H9 (cell line): ENCODE data around the gene ATG2B. TPM values are rescaled to one million over a fixed set of nuclear protein-coding genes. Genes with fewer than 3 reads are reported as not detected.

Experiments
- DNase-seq: peaks from one replicate; pipeline ENCODE4 v3.0.0-alpha.2; 2017
- H2AFZ ChIP-seq: one replicate; pipeline ENCODE4 v1.6.1; 2013; ENCODE audit warnings: mild to moderate bottlenecking, low read length, control low read depth, moderate library complexity
- H2AK5ac ChIP-seq: 2 replicates; pipeline ENCODE4 v1.6.1; 2013; ENCODE audit warnings: low read length, control low read depth, mixed read lengths; ENCODE audit not compliant: insufficient read length
- H2BK120ac ChIP-seq: one replicate; pipeline ENCODE4 v1.6.1; 2013; ENCODE audit warnings: low read depth, mild to moderate bottlenecking, low read length, control low read depth, inconsistent platforms; ENCODE audit not compliant: poor library complexity, severe bottlenecking
- H2BK12ac ChIP-seq: 2 replicates; pipeline ENCODE4 v1.6.1; 2013; ENCODE audit warnings: low read length, control low read depth, mixed read lengths, low read depth; ENCODE audit not compliant: insufficient read length
- H2BK15ac ChIP-seq: 2 replicates; pipeline ENCODE4 v1.6.1; 2013; ENCODE audit warnings: low read depth, low read length, control low read depth
- H2BK20ac ChIP-seq: one replicate; pipeline ENCODE4 v1.6.1; 2013; ENCODE audit warnings: low read depth, mild to moderate bottlenecking, low read length, control low read depth, inconsistent platforms; ENCODE audit not compliant: poor library complexity, severe bottlenecking
- H2BK5ac ChIP-seq: 2 replicates; pipeline ENCODE4 v1.6.1; 2013; ENCODE audit warnings: low read length, control low read depth, mixed read lengths; ENCODE audit not compliant: insufficient read length
- H3K14ac ChIP-seq: 2 replicates; pipeline ENCODE4 v1.6.1; 2013; ENCODE audit warnings: low read length, control low read depth; ENCODE audit not compliant: insufficient read depth
- H3K18ac ChIP-seq: 2 replicates; pipeline ENCODE4 v1.6.1; 2013; ENCODE audit warnings: low read depth, mild to moderate bottlenecking, mixed read lengths, low read length, control low read depth; ENCODE audit not compliant: insufficient read length
- H3K23ac ChIP-seq: 2 replicates; pipeline ENCODE4 v1.6.1; 2013; ENCODE audit warnings: low read length, control low read depth, mixed read lengths, low read depth; ENCODE audit not compliant: insufficient read length
- H3K23me2 ChIP-seq: 2 replicates; pipeline ENCODE4 v1.6.1; 2013; ENCODE audit warnings: low read depth, mild to moderate bottlenecking, mixed read lengths, low read length, control low read depth; ENCODE audit not compliant: insufficient read length, poor library complexity, severe bottlenecking
- H3K27ac ChIP-seq: 2 replicates; pipeline ENCODE4 v1.5.1; 2013; ENCODE audit warnings: low read length, control low read depth, mixed read lengths, low read depth; ENCODE audit not compliant: insufficient read length
- H3K27me3 ChIP-seq: 2 replicates; pipeline ENCODE4 v1.6.1; 2013; ENCODE audit warnings: low read length, control low read depth, inconsistent platforms; ENCODE audit not compliant: insufficient read depth
- H3K4ac ChIP-seq: 2 replicates; pipeline ENCODE4 v1.6.1; 2013; ENCODE audit warnings: low read depth, mild to moderate bottlenecking, control low read depth, inconsistent platforms, low read length, moderate library complexity
- H3K4me1 ChIP-seq: 2 replicates; pipeline ENCODE4 v1.6.1; 2013; ENCODE audit warnings: low read length, control low read depth, inconsistent platforms; ENCODE audit not compliant: insufficient read depth
- H3K4me2 ChIP-seq: 2 replicates; pipeline ENCODE4 v1.6.1; 2013; ENCODE audit warnings: low read length, control low read depth, mixed read lengths; ENCODE audit not compliant: insufficient read length, insufficient read depth
- H3K56ac ChIP-seq: 2 replicates; pipeline ENCODE4 v1.6.1; 2013; ENCODE audit warnings: low read depth, mild to moderate bottlenecking, mixed read lengths, low read length, control low read depth; ENCODE audit not compliant: insufficient read length
- H3K79me1 ChIP-seq: 2 replicates; pipeline ENCODE4 v1.6.1; 2013; ENCODE audit warnings: low read depth, mild to moderate bottlenecking, moderate library complexity, low read length, control low read depth, inconsistent platforms; ENCODE audit not compliant: insufficient read depth, poor library complexity, severe bottlenecking
- H3K79me2 ChIP-seq: 2 replicates; pipeline ENCODE4 v1.6.1; 2013; ENCODE audit warnings: low read length, control low read depth, inconsistent platforms; ENCODE audit not compliant: insufficient read depth
- H3K9ac ChIP-seq: 2 replicates; pipeline ENCODE4 v1.6.1; 2013; ENCODE audit warnings: low read length, control low read depth, mixed read lengths; ENCODE audit not compliant: insufficient read length; ENCODE audit errors: extremely low read depth
- H3K9me3 ChIP-seq: one replicate; pipeline ENCODE4 v1.6.1; 2013; ENCODE audit warnings: low read depth, low read length, inconsistent platforms; ENCODE audit not compliant: control insufficient read depth
- H3T11ph ChIP-seq: one replicate; pipeline ENCODE4 v1.6.1; 2013; ENCODE audit warnings: mild to moderate bottlenecking, low read length, control low read depth, inconsistent platforms
- H4K20me1 ChIP-seq: one replicate; pipeline ENCODE4 v1.6.1; 2013; ENCODE audit not compliant: control insufficient read depth, insufficient read length, insufficient read depth
- H4K5ac ChIP-seq: 2 replicates; pipeline ENCODE4 v1.6.1; 2013; ENCODE audit warnings: low read depth, mild to moderate bottlenecking, mixed read lengths, low read length, control low read depth; ENCODE audit not compliant: insufficient read length
- H4K8ac ChIP-seq: replicated peaks from 2 replicates; pipeline ENCODE4 v1.6.1; 2013; ENCODE audit warnings: low read length, control low read depth, mixed read lengths, low read depth; ENCODE audit not compliant: insufficient read length
- H4K91ac ChIP-seq: 2 replicates; pipeline ENCODE4 v1.6.1; 2013; ENCODE audit warnings: low read depth, mild to moderate bottlenecking, moderate library complexity, mixed read lengths, low read length, control low read depth; ENCODE audit not compliant: insufficient read length
- H3K27ac Mint-ChIP-seq, 3 experiments: 2 replicates in 2 of 3; 3 replicates in 1 of 3; pipeline ENCODE4 v1.8.0; 2020 to 2021; ENCODE audit warnings: mixed read lengths in 3 of 3, mild to moderate bottlenecking in 1 of 3, moderate library complexity in 1 of 3
- H3K27me3 Mint-ChIP-seq: 2 replicates; pipeline ENCODE4 v1.8.0; 2021; ENCODE audit warnings: low read depth, mild to moderate bottlenecking, moderate library complexity, mixed read lengths
- H3K36me3 Mint-ChIP-seq, 3 experiments: 2 replicates in 2 of 3; 3 replicates in 1 of 3; pipeline ENCODE4 v1.8.0; 2020 to 2021; ENCODE audit warnings: low read depth in 3 of 3, mixed read lengths in 3 of 3; ENCODE audit not compliant: insufficient read depth in 1 of 3
- H3K4me1 Mint-ChIP-seq, 2 experiments: 2 replicates each; pipeline ENCODE4 v1.8.0; 2020; ENCODE audit warnings: mixed read lengths in 2 of 2
- H3K4me3 Mint-ChIP-seq, 2 experiments: 2 replicates in 1 of 2; 3 replicates in 1 of 2; pipeline ENCODE4 v1.8.0; 2020 to 2021; ENCODE audit warnings: mild to moderate bottlenecking in 2 of 2, mixed read lengths in 2 of 2, moderate library complexity in 1 of 2
- H3K9me3 Mint-ChIP-seq, 2 experiments: 2 replicates in 1 of 2; 3 replicates in 1 of 2; pipeline ENCODE4 v1.8.0; 2020; ENCODE audit warnings: mild to moderate bottlenecking in 2 of 2, mixed read lengths in 2 of 2, moderate library complexity in 1 of 2
- CTCF ChIP-seq: fragments of 200-600 bp; sonication (generic); conservative IDR thresholded peaks from 3 replicates; pipeline ENCODE4 v1.8.0; 2021; ENCODE audit warnings: antibody characterized with exemption, mild to moderate bottlenecking
- WGBS: extraction: QIAGEN DNeasy Blood & Tissue Kit; methylation state at CpG from one replicate; pipeline ENCODE4 v1.1.7; 2013; ENCODE audit warnings: missing lambda C conversion rate, low lambda C conversion rate, mixed read lengths; ENCODE audit not compliant: insufficient read length; ENCODE audit errors: extremely low coverage; 5-methylcytosine and 5-hydroxymethylcytosine counted together
- total RNA-seq: library from RNA; stranded (reverse); gene quantifications from 2 replicates; pipeline ENCODE4 v1.2.1, GENCODE V29; 2021

Gene ATG2B
- total RNA-seq, 1 experiment from 2014 or later: 12.6 TPM

- Histone ChIP-seq H3K79me1 (no peaks in the 10 kb centered on the region), H3K27ac (no peak overlapping the region), H3K27me3 (no peaks in the 10 kb centered on the region), H3K9me3 (no peaks in the 10 kb centered on the region), H3K56ac (no peak overlapping the region), H2BK120ac (no peak overlapping the region), H2BK20ac (no peak overlapping the region), H2BK15ac (no peak overlapping the region), H3K4ac (no peak overlapping the region), H4K5ac (no peak overlapping the region), H3K18ac (no peak overlapping the region), H2AFZ (no peak overlapping the region), H2BK5ac (no peak overlapping the region), H3K23ac (no peak overlapping the region), H4K20me1 (no peaks in the 10 kb centered on the region), H3K9ac (no peak overlapping the region), H4K8ac (no peak overlapping the region), H3K4me2 (no peak overlapping the region), H4K91ac (no peak overlapping the region), H2AK5ac (no peak overlapping the region), H3K79me2 (no peaks in the 10 kb centered on the region), H3K14ac (no peak overlapping the region), H2BK12ac (no peak overlapping the region), H3K4me1 (no peaks in the 10 kb centered on the region), H3T11ph (no peak overlapping the region), H3K23me2 (no peaks in the 10 kb centered on the region)
- DNase-seq: no peak
- peaks cover 6 to 11% of the 10 kb centered on the region in 2 experiments for H3K4me1 Mint-ChIP-seq
- no peak for TF ChIP-seq CTCF
- H3K27ac Mint-ChIP-seq: no peak overlapping the region
- no CpG with 5 or more reads among the region's 3 CpGs for WGBS
- H3K36me3 Mint-ChIP-seq: peaks cover 2 to 11% (median 4%) of the 10 kb centered on the region in 3 experiments; a peak in 3 of 7 replicates
- H3K4me3 Mint-ChIP-seq: no peak overlapping the region
- no peaks in the 10 kb centered on the region for H3K9me3 Mint-ChIP-seq
- no peaks in the 10 kb centered on the region for H3K27me3 Mint-ChIP-seq
These were observed 59.2 kb downstream of the ATG2B start for GRCh38 chr14:96303981-96304380.
